A673 (cell line): ENCODE data around the gene PRSS27. TPM values are rescaled to one million over a fixed set of nuclear protein-coding genes. Genes with fewer than 3 reads are reported as not detected.

Source experiments
- BruUV-seq: library from RNA; stranded (reverse); fragments of 400-500 nt; replicated peaks from 2 replicates; lab custom pipeline; 2021; lab: Mats Ljungman, UMichigan
- CTCF ChIA-PET: fragments of 300-600 bp; sonication (Branson Sonifier 250); formaldehyde crosslinking; loops from one replicate; lab custom pipeline; 2022; ENCODE audit warnings: antibody characterized with exemption; lab: Charles Lee
- POLR2A ChIA-PET: fragments of 300-600 bp; sonication (Branson Sonifier 250); formaldehyde crosslinking; loops from one replicate; lab custom pipeline; 2022; ENCODE audit warnings: antibody characterized with exemption; ENCODE audit not compliant: low non-redundant PET; lab: Charles Lee
- DNase-seq: peaks from one replicate; pipeline ENCODE4 v3.0.0-alpha.2; 2015; ENCODE audit warnings: low spot score
- H3K27ac ChIP-seq: fragments of 200-600 bp; sonication (generic); 2 replicates; pipeline ENCODE4 v1.5.1; 2016; ENCODE audit warnings: mixed run types, low read depth, mild to moderate bottlenecking, mixed read lengths, antibody characterized with exemption, low read length; ENCODE audit not compliant: poor library complexity, severe bottlenecking
- H3K27me3 ChIP-seq: fragments of 200-600 bp; sonication (generic); replicated peaks from 2 replicates; pipeline ENCODE4 v1.6.1; 2017; ENCODE audit warnings: mixed run types, low read depth, mild to moderate bottlenecking, mixed read lengths, antibody characterized with exemption, low read length; ENCODE audit not compliant: insufficient read depth, poor library complexity
- H3K36me3 ChIP-seq: fragments of 200-600 bp; sonication (generic); 2 replicates; pipeline ENCODE4 v1.6.1; 2016; ENCODE audit warnings: mixed run types, mild to moderate bottlenecking, mixed read lengths, antibody characterized with exemption, low read length; ENCODE audit not compliant: insufficient read depth, poor library complexity, severe bottlenecking
- H3K4me1 ChIP-seq: fragments of 200-600 bp; sonication (generic); 2 replicates; pipeline ENCODE4 v1.6.1; 2017; ENCODE audit warnings: mixed run types, mild to moderate bottlenecking, mixed read lengths, antibody characterized with exemption, low read length; ENCODE audit not compliant: insufficient read depth, poor library complexity, severe bottlenecking
- H3K4me3 ChIP-seq: fragments of 200-600 bp; sonication (generic); 2 replicates; pipeline ENCODE4 v1.5.1; 2016; ENCODE audit warnings: low read depth, mixed run types, mild to moderate bottlenecking, mixed read lengths, low read length; ENCODE audit not compliant: poor library complexity, severe bottlenecking
- H3K9me3 ChIP-seq: fragments of 200-600 bp; sonication (generic); 2 replicates; pipeline ENCODE4 v1.6.1; 2016; ENCODE audit warnings: mixed run types, low read depth, mild to moderate bottlenecking, mixed read lengths, antibody characterized with exemption, low read length; ENCODE audit not compliant: poor library complexity, severe bottlenecking
- EZH2 ChIP-seq: fragments of 200-600 bp; sonication (generic); IDR thresholded peaks from 2 replicates; pipeline ENCODE4 v1.6.1; 2017; ENCODE audit warnings: borderline replicate concordance, low read depth, mild to moderate bottlenecking, mixed read lengths, antibody characterized with exemption, low read length; ENCODE audit not compliant: poor library complexity, severe bottlenecking
- intact Hi-C: fragments of 100-400 bp; cut with micrococcal nuclease; formaldehyde crosslinking; loops from one replicate; pipeline ENCODE4 v1.10.0; 2022; ENCODE audit not compliant: unreplicated experiment
- total RNA-seq: library from RNA; stranded (reverse); gene quantifications from 2 replicates; pipeline ENCODE4 v1.2.3, GENCODE V29; 2021
- TF ChIP-seq, protein P1 (sequence below): fragments of 300-800, 200-600 bp; sonication (generic); conservative IDR thresholded peaks from 2 replicates; pipeline ENCODE4 v1.5.1; 2017; ENCODE audit warnings: low read depth, mild to moderate bottlenecking, antibody characterized with exemption, low read length, moderate library complexity, mixed read lengths

The PRSS27 gene
- total RNA-seq, 1 experiment from 2014 or later, result 1.3 TPM

DNA sequence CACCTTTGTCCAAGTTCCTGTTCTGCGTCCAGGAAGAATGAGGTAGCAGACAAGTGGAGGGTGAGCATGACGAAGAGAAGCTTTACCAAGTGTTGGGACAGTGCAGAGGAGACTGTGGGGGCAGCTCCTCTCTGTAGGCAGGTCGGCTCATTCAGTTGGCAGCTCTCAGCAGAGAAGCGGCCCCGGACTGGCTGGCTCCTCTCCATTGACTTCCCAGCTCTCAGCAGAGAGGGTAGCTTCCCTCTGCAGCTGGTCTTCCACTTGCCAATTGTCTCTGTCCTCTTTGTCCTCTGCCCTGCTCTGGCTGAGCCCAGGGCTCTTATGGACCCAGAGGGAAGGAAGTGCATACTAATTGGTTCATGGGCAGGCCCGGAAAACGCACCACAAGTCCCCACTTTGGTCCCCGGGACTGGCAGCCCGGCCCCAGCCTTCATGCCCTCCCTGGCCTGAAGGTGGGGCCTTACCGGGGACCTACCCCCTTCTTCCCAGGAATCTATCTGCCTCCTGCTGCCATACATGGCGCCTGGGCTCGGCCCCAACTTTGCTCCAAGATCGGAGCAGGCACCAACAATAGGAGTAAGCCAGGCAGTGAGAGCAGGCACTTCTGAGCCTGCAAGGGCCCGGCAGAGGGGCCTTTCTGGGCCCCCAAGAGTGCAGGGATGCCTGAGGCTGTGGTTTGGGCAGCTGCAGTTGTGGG lies 27.6 kb downstream of the PRSS27 start:
- no peak for DNase-seq
- Histone ChIP-seq H3K4me1 (no peaks in the 10 kb centered on the region), H3K4me3 (no peak overlapping the region), H3K9me3 (no peaks in the 10 kb centered on the region), H3K27ac (peak overlapping the region; percentile 5), H3K36me3 (no peaks in the 10 kb centered on the region), H3K27me3 (no peaks in the 10 kb centered on the region)
- intact Hi-C loops, result no loop called here
- ChIA-PET POLR2A (no interaction called here), CTCF (no interaction called here)
- TF ChIP-seq, protein P1, sequence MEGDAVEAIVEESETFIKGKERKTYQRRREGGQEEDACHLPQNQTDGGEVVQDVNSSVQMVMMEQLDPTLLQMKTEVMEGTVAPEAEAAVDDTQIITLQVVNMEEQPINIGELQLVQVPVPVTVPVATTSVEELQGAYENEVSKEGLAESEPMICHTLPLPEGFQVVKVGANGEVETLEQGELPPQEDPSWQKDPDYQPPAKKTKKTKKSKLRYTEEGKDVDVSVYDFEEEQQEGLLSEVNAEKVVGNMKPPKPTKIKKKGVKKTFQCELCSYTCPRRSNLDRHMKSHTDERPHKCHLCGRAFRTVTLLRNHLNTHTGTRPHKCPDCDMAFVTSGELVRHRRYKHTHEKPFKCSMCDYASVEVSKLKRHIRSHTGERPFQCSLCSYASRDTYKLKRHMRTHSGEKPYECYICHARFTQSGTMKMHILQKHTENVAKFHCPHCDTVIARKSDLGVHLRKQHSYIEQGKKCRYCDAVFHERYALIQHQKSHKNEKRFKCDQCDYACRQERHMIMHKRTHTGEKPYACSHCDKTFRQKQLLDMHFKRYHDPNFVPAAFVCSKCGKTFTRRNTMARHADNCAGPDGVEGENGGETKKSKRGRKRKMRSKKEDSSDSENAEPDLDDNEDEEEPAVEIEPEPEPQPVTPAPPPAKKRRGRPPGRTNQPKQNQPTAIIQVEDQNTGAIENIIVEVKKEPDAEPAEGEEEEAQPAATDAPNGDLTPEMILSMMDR, result no peak
- no peak for TF ChIP-seq EZH2
- BruUV-seq, result no TSS peak

DNA sequence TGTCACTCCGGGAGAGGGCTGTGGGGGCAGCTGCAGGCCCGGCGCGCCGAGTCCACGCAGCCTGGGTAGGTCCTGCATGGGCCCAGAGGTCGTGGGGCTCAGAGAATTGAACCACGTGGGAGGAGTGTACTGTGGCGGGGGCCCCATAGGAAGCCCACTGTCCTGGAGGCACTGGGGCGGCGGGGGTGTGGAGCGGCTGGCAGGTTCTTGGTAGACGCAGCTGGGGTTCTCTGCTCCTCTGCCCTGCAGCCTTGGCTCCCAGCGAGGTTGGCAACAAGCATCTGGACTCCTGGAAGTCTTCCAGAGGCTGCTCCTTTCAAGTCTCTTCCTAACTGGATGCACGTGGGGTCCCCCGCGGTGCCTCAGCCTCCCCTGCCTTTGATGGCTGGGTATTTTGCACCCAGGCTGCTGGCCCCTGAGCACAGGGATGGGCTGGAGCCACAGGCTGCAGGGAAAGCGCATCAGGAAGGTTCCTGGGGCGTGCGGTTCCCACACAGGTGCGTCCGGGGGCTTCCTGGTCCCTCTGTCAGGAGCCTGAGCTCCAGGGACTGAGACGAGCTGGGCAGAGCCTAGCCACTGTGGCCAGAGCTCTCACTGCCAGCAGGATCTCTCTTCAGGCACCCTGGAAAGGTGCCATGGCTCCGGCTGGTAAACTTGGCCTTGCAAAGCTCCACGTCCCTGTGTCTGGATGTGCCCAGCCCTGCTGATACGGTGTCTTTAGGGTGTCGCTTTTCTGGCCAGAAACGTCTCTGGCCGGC lies 28.4 kb downstream of the PRSS27 start:
- BruUV-seq, result no TSS peak
- H3K27me3 ChIP-seq, result no peaks in the 10 kb centered on the region
- no peak overlapping the region for H3K4me3 ChIP-seq
- intact Hi-C loops, result no loop called here
- ChIA-PET POLR2A (no interaction called here), CTCF (no interaction called here)
- H3K9me3 ChIP-seq, result no peaks in the 10 kb centered on the region
- H3K27ac ChIP-seq, result peak overlapping the region; percentile 5
- no peaks in the 10 kb centered on the region for H3K36me3 ChIP-seq
- H3K4me1 ChIP-seq, result no peaks in the 10 kb centered on the region
- no peak for TF ChIP-seq EZH2
- TF ChIP-seq, protein P1, result no peak
- no peak for DNase-seq

DNA sequence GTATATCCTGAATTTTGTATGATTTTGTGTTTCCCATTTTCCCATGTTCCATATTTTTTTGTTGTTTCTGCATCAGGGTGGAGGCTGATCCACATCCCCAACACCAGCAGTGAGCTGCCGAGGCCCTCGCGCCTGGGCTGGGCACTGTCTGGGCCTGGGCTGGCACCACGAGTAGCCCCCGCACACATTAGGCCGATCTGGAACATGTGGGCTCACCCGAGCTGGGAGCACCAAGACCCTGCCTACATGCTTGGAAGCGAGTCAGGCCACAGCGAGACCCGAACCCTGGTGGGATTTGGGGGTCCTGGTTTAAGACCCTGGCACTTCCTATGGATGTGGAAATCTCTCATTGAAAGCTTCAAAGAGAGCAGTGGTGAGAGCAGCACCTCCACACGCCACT lies 29.2 kb downstream of the PRSS27 start:
- Histone ChIP-seq H3K4me1 (no peaks in the 10 kb centered on the region), H3K4me3 (no peak overlapping the region), H3K36me3 (no peaks in the 10 kb centered on the region), H3K27ac (no peak overlapping the region), H3K27me3 (no peaks in the 10 kb centered on the region), H3K9me3 (no peaks in the 10 kb centered on the region)
- intact Hi-C loops, result no loop called here
- no peak for DNase-seq
- ChIA-PET POLR2A (no interaction called here), CTCF (no interaction called here)
- TF ChIP-seq EZH2, result no peak
- TF ChIP-seq, protein P1, result no peak
- no TSS peak for BruUV-seq
